Skeletal muscle tissue (tissue), 4 donors: ENCODE results near the gene TMEM270. TPM values are rescaled to one million over a fixed set of nuclear protein-coding genes. Genes with fewer than 3 reads are reported as not detected.

ENCODE experiments used
- H3K27ac ChIP-seq: one replicate; pipeline ENCODE4 v1.7.0; 2013; ENCODE audit warnings: mild to moderate bottlenecking, low read depth, low read length, inconsistent platforms
- H3K27me3 ChIP-seq, 3 donors: one replicate each; pipeline ENCODE4 v1.7.0; 2013; ENCODE audit warnings: low read length in 3 of 3; ENCODE audit not compliant: control insufficient read depth in 3 of 3, insufficient read depth in 3 of 3
- H3K36me3 ChIP-seq, 3 donors: one replicate each; pipeline ENCODE4 v1.7.0; 2013; ENCODE audit warnings: low read length in 3 of 3; ENCODE audit not compliant: control insufficient read depth in 3 of 3, insufficient read depth in 3 of 3
- H3K4me1 ChIP-seq, 3 donors: one replicate each; pipeline ENCODE4 v1.7.0; 2013; ENCODE audit warnings: low read length in 3 of 3, mild to moderate bottlenecking in 3 of 3; ENCODE audit not compliant: control insufficient read depth in 3 of 3, insufficient read depth in 3 of 3
- H3K4me3 ChIP-seq, 3 donors: one replicate each; pipeline ENCODE4 v1.7.0; 2013; ENCODE audit warnings: low read length in 3 of 3
- H3K9ac ChIP-seq, 3 donors: one replicate each; pipeline ENCODE4 v1.7.0; 2013; ENCODE audit warnings: low read length in 3 of 3, mild to moderate bottlenecking in 3 of 3, moderate library complexity in 2 of 3, low read depth in 1 of 3
- H3K9me3 ChIP-seq, 3 donors: one replicate each; pipeline ENCODE4 v1.7.0; 2013; ENCODE audit warnings: low read length in 3 of 3; ENCODE audit not compliant: control insufficient read depth in 3 of 3
- total RNA-seq: library from RNA; depleted of rRNA; stranded (reverse); fragments of >200 nt; gene quantifications from one replicate; pipeline ENCODE4 v1.2.3, GENCODE V29; 2014
- donor health status: Osteomylitis.

Gene TMEM270
- total RNA-seq, 1 donor from 2014 or later: not detected

DNA sequence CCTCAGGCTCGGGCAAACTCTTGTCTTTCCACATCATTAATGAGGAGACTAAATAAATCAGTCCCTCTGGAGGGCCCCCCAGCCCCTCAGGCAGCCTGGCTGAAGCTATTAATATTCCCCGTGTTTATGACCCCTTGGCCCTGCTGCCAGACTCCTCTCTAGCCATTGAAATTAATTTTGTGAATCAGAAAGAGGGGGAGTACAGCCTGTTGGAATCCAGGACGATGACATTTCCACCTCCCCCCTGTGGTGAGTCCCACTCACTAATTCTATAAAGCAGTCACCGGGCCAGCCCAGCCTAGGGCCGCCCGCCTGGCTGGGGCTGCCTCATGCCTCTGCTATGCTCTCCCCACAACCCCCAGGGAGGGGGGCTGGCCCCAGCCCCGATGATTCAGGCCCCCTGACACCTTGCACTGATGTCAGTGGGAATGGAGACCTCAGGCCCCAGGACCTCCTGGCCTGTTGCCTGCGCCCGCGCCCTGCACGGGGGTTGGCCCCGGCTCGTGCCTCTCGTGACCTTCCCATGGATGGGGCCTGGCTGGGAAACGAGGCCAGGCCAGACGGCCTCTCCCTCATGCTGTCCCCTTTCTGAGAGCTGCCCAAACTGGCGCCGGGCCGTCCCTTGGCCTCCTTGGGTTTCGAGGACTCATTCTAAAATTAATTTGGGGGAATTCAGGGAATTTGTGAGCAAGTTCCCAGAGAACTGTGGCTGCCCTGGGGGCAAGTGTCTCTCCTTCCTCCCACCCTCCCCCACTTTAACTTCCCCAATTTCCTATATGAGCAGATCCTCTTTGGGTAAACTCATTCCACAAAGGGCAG is 34.0 kb downstream of the TMEM270 start:
- Histone ChIP-seq H3K27me3 (no peaks in the 10 kb centered on the region), H3K4me3 (no peak overlapping the region), H3K27ac (peak overlapping the region; percentile 65), H3K4me1 (peaks cover 34 to 39% (median 37%) of the 10 kb centered on the region in 3 donors), H3K9ac (peak overlapping the region in 1 of 3 donors; percentile 23), H3K36me3 (no peaks in the 10 kb centered on the region), H3K9me3 (peaks cover 3 to 9% (median 3%) of the 10 kb centered on the region in 3 donors)

DNA sequence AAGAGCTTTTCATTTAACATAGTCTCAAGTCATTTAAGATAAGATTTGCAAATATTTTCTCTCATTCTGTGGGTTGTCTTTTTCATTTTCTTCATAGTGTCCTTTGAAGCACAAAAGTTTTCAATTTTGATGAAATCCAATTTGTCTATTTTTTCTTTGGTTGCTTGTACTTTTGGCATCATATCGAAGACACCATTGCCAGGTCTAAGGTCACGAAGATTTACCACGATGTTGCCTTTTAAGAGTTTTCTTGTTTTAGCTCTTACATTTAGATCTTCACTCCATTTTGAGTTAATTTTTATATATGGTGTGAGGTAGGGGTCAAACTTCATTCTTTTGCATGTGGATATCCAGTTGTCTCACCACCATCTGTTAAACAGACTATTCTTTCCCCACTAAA is 34.7 kb downstream of the TMEM270 start:
- Histone ChIP-seq H3K4me3 (no peak overlapping the region), H3K36me3 (no peaks in the 10 kb centered on the region), H3K9me3 (peaks cover 3 to 9% (median 3%) of the 10 kb centered on the region in 3 donors), H3K9ac (no peak overlapping the region), H3K27me3 (no peaks in the 10 kb centered on the region), H3K4me1 (peaks cover 36 to 38% (median 38%) of the 10 kb centered on the region in 3 donors), H3K27ac (peak overlapping the region; percentile 58)

DNA sequence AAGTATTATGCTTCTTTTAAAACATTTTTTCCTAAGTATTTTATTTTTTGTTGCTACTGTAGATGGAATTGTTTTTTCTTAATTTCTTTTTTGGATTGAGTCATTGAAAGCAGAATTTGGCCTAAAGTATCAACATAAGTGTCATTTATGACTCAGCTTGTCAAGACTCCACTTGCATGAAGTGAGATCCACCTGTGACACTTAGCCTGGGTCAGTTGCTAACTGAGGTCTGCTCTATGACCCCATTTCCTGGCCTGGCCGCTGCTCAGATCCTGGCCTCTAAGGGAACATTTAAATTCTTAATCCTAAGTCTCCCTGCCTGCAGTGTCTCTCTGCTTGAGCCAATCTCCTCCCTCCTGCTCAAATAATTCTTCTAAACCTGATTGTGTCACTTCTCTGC is 35.5 kb downstream of the TMEM270 start:
- H3K9ac ChIP-seq: no peak overlapping the region
- H3K4me1 ChIP-seq: peaks cover 35 to 37% (median 36%) of the 10 kb centered on the region in 3 donors
- no peaks in the 10 kb centered on the region for H3K27me3 ChIP-seq
- H3K27ac ChIP-seq: peak overlapping the region; percentile 12
- peaks cover 3 to 9% (median 3%) of the 10 kb centered on the region in 3 donors for H3K9me3 ChIP-seq
- no peaks in the 10 kb centered on the region for H3K36me3 ChIP-seq
- no peak overlapping the region for H3K4me3 ChIP-seq

DNA sequence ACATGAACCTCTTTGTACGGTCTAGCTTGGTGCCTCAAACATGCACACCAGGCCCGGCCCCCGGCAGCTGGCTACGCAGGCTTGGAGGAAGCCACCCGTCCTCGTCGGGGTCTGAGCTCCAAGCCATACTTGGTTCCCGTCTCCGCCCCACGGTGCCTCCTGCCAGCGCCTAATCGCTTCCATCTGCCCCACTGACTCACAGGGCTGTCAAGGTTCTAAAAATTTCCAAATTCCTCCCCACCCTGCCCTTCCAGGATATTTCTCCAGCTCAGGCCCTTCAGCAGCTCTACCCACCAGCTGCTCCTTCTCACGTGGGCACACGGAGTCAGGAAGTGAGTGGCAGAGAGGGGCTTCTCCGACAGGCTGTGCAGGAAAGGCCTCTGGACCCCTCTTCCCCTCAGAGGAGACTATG is 38.8 kb downstream of the TMEM270 start:
- no peaks in the 10 kb centered on the region for H3K36me3 ChIP-seq

DNA sequence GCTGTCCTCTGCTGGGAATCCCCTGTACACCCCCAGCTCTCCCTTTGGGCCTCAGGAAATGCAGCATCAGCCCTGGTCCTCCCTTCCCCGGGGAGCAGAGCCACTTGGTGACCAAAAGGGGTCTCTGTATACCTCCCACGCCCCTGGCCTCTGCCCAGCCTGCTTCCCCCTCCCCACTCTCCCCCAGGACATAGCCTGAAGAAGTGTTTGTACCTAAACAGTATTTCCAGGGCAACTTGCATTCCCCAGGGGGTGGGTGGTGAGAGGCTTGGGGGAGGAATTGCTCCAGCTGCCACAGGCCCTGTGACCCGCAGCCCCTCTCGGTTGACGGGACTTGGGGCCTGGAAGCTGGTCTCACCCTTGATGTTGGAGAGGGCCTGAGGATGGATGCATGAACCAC is 39.3 kb downstream of the TMEM270 start:
- H3K4me1 ChIP-seq: peaks cover 9 to 16% (median 10%) of the 10 kb centered on the region in 3 donors
- no peak overlapping the region for H3K4me3 ChIP-seq
- no peak overlapping the region for H3K9ac ChIP-seq
- peak overlapping the region; percentile 12 for H3K27ac ChIP-seq
- peaks cover 3 to 9% (median 3%) of the 10 kb centered on the region in 3 donors for H3K9me3 ChIP-seq
- H3K27me3 ChIP-seq: no peaks in the 10 kb centered on the region
- H3K36me3 ChIP-seq: no peaks in the 10 kb centered on the region

More for the DNA sequence above, 38.8 kb downstream of the TMEM270 start:
- Histone ChIP-seq H3K4me1 (peaks cover 10 to 16% (median 11%) of the 10 kb centered on the region in 3 donors), H3K27me3 (no peaks in the 10 kb centered on the region), H3K4me3 (no peak overlapping the region), H3K27ac (peak overlapping the region; percentile 12), H3K9ac (no peak overlapping the region), H3K9me3 (peaks cover 3 to 9% (median 3%) of the 10 kb centered on the region in 3 donors)

DNA sequence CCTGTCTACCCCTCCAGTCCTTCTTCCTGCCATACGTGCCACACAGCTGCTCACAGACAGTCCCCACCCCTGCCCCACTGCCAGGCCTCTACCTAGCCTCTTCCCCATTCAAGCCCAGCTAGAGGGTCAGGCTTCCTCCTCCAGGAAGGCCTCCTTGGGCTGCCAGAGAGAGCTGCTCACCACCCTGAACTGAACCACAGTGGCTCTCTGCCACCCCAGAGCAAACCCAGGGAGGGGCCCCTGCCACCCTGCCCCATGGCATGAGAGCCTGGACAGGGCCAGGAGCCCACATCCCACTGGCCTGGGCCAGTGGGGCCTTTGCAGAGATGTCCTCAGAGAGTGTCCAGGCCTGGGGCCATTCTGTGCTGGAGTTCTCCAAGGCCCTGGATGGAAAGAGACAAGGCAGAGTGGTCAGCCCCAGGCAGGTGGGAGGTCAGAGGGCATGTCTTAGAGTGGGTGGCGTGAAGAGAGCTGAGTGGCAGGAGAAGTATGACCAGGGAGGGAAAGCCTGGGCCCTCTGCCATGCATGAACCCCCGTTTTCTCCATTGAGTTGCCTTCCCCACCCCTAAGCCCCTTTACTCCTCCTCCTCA is 40.4 kb downstream of the TMEM270 start:
- Histone ChIP-seq H3K9ac (no peak overlapping the region), H3K36me3 (no peaks in the 10 kb centered on the region), H3K4me1 (peaks cover 9 to 13% (median 10%) of the 10 kb centered on the region in 3 donors), H3K27ac (no peak overlapping the region), H3K4me3 (no peak overlapping the region), H3K9me3 (peaks cover 3 to 5% (median 3%) of the 10 kb centered on the region in 3 donors), H3K27me3 (no peaks in the 10 kb centered on the region)

DNA sequence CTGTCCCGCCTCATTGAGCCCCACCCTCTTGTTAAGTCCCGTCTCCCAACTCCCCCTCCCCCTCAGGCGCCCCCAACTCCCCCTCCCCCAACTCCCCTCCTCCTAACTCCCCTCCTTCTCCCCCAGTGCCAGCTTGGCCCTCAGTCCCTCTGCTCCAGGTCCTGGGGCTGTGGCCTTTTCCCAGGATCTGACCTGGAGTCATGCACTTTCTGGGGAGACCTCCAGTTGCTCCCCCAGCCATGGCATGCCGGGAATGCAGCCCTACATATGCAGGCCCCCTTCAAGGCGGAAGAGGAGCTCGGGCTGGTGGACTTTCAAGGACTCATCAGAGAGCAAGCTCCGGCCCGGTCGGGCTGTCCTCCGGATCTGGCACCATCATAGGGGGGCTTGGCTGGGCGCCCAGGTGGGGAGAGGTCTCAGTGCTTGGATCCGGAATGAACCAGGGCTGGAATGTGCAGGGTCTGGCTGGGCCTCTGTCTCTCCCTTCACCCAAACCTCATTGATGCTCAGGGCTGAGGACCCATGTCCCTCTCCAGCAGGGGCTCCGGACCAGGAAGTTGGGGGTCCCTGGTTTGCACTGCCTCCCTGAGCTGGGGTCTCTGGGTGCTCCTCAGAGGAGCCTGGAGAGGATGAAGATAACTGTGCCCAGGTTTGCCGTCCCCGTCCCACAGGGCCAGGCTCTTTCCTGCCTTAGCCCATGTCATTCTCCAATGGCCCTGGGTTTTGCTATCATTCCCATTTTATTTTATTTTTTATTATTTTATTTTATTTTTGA is 41.1 kb downstream of the TMEM270 start:
- H3K4me1 ChIP-seq: peaks cover 6 to 13% (median 7%) of the 10 kb centered on the region in 3 donors
- H3K9ac ChIP-seq: no peak overlapping the region
- no peak overlapping the region for H3K4me3 ChIP-seq
- H3K36me3 ChIP-seq: no peaks in the 10 kb centered on the region
- H3K27me3 ChIP-seq: no peaks in the 10 kb centered on the region
- H3K9me3 ChIP-seq: peaks cover 0 to 3% (median 0%) of the 10 kb centered on the region in 3 donors
- no peak overlapping the region for H3K27ac ChIP-seq

DNA sequence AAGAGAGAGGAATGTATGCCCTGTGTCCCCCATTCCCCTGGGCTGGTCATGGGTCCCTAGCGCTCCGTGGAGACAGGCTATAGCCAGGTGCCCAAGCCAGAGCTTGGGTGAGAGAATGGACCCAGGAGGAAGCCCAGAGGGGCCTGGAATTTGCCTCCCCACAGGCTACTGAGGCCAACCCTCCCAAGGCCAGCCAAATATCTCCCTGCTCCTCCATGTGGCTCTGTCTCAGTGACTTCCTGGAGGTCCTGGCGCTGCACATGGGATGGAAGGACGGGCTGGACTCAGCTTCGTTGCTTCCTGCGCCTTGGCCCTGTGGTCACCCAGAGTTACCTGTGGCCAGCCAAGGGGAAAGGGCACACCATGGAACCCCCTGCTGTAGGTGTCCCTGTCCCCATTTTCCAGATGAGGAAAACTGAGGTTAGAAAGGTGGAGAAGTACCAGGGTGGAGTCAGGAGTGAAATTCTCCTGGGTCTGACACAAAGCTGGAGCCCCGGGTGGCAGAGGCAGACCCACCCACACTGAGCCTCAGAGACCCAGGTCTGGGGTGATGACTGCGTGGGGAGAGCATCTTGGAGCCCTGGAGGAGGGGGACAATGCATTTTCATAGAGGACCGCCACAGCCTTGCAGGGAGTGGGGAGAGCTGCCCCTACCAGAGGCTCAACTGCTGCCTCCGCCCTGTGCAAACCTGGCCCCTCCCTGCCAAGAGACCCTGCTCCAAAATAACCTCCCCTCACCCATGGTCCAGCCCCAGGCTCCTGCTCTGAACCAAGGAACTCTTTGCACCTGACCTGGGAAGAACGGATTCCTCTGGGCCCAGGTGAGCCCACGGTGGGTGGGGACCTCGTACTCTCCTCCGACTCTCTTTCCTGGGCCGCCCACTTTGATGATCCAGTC is 42.6 kb downstream of the TMEM270 start:
- Histone ChIP-seq H3K27ac (no peak overlapping the region), H3K4me1 (peaks cover 6 to 13% (median 7%) of the 10 kb centered on the region in 3 donors), H3K36me3 (no peaks in the 10 kb centered on the region)

More for the DNA sequence above, 42.6 kb downstream of the TMEM270 start:
- H3K4me3 ChIP-seq: no peak overlapping the region
- no peaks in the 10 kb centered on the region for H3K9me3 ChIP-seq
- no peak overlapping the region for H3K9ac ChIP-seq
- no peaks in the 10 kb centered on the region for H3K27me3 ChIP-seq
